Mesendoderm (in vitro differentiated cells): Measurements from ENCODE around the gene SORCS2.

ENCODE experiments used
- DNase-seq: peaks from one replicate; pipeline ENCODE4 v3.0.0; 2013
- H2AK5ac ChIP-seq: 2 replicates; pipeline ENCODE4 v1.6.1; 2013; ENCODE audit warnings: low read length, inconsistent platforms
- H2BK120ac ChIP-seq: 2 replicates; pipeline ENCODE4 v1.6.1; 2013; ENCODE audit warnings: low read depth, mild to moderate bottlenecking, low read length, moderate library complexity, mixed read lengths
- H2BK15ac ChIP-seq: replicated peaks from 2 replicates; pipeline ENCODE4 v1.6.1; 2013; ENCODE audit warnings: low read depth, mild to moderate bottlenecking, moderate library complexity
- H2BK5ac ChIP-seq: 2 replicates; pipeline ENCODE4 v1.6.1; 2013; ENCODE audit warnings: low read length, inconsistent platforms
- H3K18ac ChIP-seq: 2 replicates; pipeline ENCODE4 v1.6.1; 2013; ENCODE audit warnings: mild to moderate bottlenecking, low read length, mixed read lengths
- H3K23ac ChIP-seq: one replicate; pipeline ENCODE4 v1.6.1; 2013; ENCODE audit warnings: low read length
- H3K27ac ChIP-seq: 2 replicates; pipeline ENCODE4 v1.5.1; 2013; ENCODE audit warnings: low read depth, mild to moderate bottlenecking, inconsistent platforms, low read length, moderate library complexity
- H3K27me3 ChIP-seq: 2 replicates; pipeline ENCODE4 v1.6.1; 2013; ENCODE audit warnings: low read length, control low read depth, mild to moderate bottlenecking, inconsistent platforms; ENCODE audit not compliant: insufficient read depth, poor library complexity
- H3K36me3 ChIP-seq: 2 replicates; pipeline ENCODE4 v1.6.1; 2013; ENCODE audit warnings: low read length, inconsistent platforms; ENCODE audit not compliant: control insufficient read depth, insufficient read depth
- H3K4ac ChIP-seq: one replicate; pipeline ENCODE4 v1.6.1; 2013; ENCODE audit warnings: low read depth, mild to moderate bottlenecking, low read length, moderate library complexity
- H3K4me1 ChIP-seq: 2 replicates; pipeline ENCODE4 v1.6.1; 2013; ENCODE audit warnings: low read depth, low read length, inconsistent platforms; ENCODE audit not compliant: control insufficient read depth
- H3K4me2 ChIP-seq: 2 replicates; pipeline ENCODE4 v1.6.1; 2013; ENCODE audit warnings: low read length
- H3K4me3 ChIP-seq: 2 replicates; pipeline ENCODE4 v1.5.1; 2013; ENCODE audit warnings: mild to moderate bottlenecking, low read length
- H3K56ac ChIP-seq: one replicate; pipeline ENCODE4 v1.6.1; 2013; ENCODE audit warnings: low read length
- H3K79me1 ChIP-seq: 2 replicates; pipeline ENCODE4 v1.6.1; 2013; ENCODE audit warnings: low read length, inconsistent platforms
- H3K79me2 ChIP-seq: 2 replicates; pipeline ENCODE4 v1.6.1; 2013; ENCODE audit warnings: mild to moderate bottlenecking, low read length; ENCODE audit not compliant: control insufficient read depth, insufficient read depth
- H3K9ac ChIP-seq: 2 replicates; pipeline ENCODE4 v1.6.1; 2013; ENCODE audit warnings: low read length, inconsistent platforms
- H4K5ac ChIP-seq: one replicate; pipeline ENCODE4 v1.6.1; 2013; ENCODE audit warnings: low read length
- H4K8ac ChIP-seq: one replicate; pipeline ENCODE4 v1.6.1; 2013; ENCODE audit warnings: low read depth, mild to moderate bottlenecking, control low read depth, low read length, moderate library complexity
- WGBS: extraction: QIAGEN DNeasy Blood & Tissue Kit; methylation state at CpG from one replicate; pipeline ENCODE4 v1.1.7; 2013; ENCODE audit warnings: low lambda C conversion rate, missing lambda C conversion rate; ENCODE audit not compliant: insufficient coverage; ENCODE audit errors: extremely low coverage; 5-methylcytosine and 5-hydroxymethylcytosine counted together

Gene SORCS2

GRCh38 chr4:7529368-7530080 is 337.2 kb downstream of the SORCS2 start:
- Histone ChIP-seq H2AK5ac (no peak overlapping the region), H3K79me2 (no peaks in the 10 kb centered on the region), H3K18ac (peak overlapping the region; percentile 2), H3K4me3 (no peak overlapping the region), H3K27me3 (no peaks in the 10 kb centered on the region), H2BK120ac (no peak overlapping the region), H3K79me1 (no peaks in the 10 kb centered on the region), H3K4me2 (no peak overlapping the region), H3K4ac (no peak overlapping the region), H2BK15ac (no peak overlapping the region), H3K27ac (peak overlapping the region; percentile 13), H4K5ac (no peak overlapping the region), H3K23ac (no peak overlapping the region), H2BK5ac (no peak overlapping the region), H3K36me3 (no peaks in the 10 kb centered on the region), H3K56ac (peak overlapping the region; percentile 36), H3K9ac (no peak overlapping the region), H4K8ac (no peak overlapping the region), H3K4me1 (peaks cover 7% of the 10 kb centered on the region)
- peak; percentile 86 for DNase-seq
- WGBS = no CpG with 5 or more reads among the region's 12 CpGs

- Histone ChIP-seq H4K5ac (no peak overlapping the region), H3K4me1 (peaks cover 7% of the 10 kb centered on the region), H3K27me3 (no peaks in the 10 kb centered on the region), H3K23ac (no peak overlapping the region), H3K27ac (peak overlapping the region; percentile 13), H2BK5ac (no peak overlapping the region), H2AK5ac (no peak overlapping the region), H3K36me3 (no peaks in the 10 kb centered on the region), H2BK120ac (no peak overlapping the region), H2BK15ac (no peak overlapping the region), H4K8ac (no peak overlapping the region), H3K4ac (no peak overlapping the region), H3K18ac (no peak overlapping the region), H3K4me2 (no peak overlapping the region), H3K79me1 (no peaks in the 10 kb centered on the region), H3K56ac (peak overlapping the region; percentile 57), H3K4me3 (no peak overlapping the region), H3K79me2 (no peaks in the 10 kb centered on the region), H3K9ac (no peak overlapping the region)
- WGBS = no CpG with 5 or more reads among the region's 7 CpGs
- peak; percentile 66 for DNase-seq
These were observed 337.7 kb downstream of the SORCS2 start for GRCh38 chr4:7530082-7530481.

- no peak overlapping the region for H2BK120ac ChIP-seq
- no peak for DNase-seq
- H2BK5ac ChIP-seq = no peak overlapping the region
- H3K36me3 ChIP-seq = no peaks in the 10 kb centered on the region
- no peak overlapping the region for H3K27ac ChIP-seq
- no peak overlapping the region for H3K4me3 ChIP-seq
- no peaks in the 10 kb centered on the region for H3K27me3 ChIP-seq
- H3K56ac ChIP-seq = peak overlapping the region; percentile 25
- no peak overlapping the region for H3K4ac ChIP-seq
- no peak overlapping the region for H4K5ac ChIP-seq
- H2BK15ac ChIP-seq = no peak overlapping the region
- H3K4me2 ChIP-seq = no peak overlapping the region
- H3K79me1 ChIP-seq = no peaks in the 10 kb centered on the region
- no peak overlapping the region for H2AK5ac ChIP-seq
- no peaks in the 10 kb centered on the region for H3K79me2 ChIP-seq
- H4K8ac ChIP-seq = no peak overlapping the region
- peaks cover 7% of the 10 kb centered on the region for H3K4me1 ChIP-seq
- WGBS = no CpG with 5 or more reads among the region's 17 CpGs
- no peak overlapping the region for H3K9ac ChIP-seq
- no peak overlapping the region for H3K23ac ChIP-seq
- H3K18ac ChIP-seq = no peak overlapping the region
These were observed 338.7 kb downstream of the SORCS2 start for GRCh38 chr4:7530932-7531639.

GRCh38 chr4:7531640-7531994 is 339.3 kb downstream of the SORCS2 start:
- Histone ChIP-seq H3K27me3 (no peaks in the 10 kb centered on the region), H4K5ac (no peak overlapping the region), H2BK5ac (no peak overlapping the region), H3K9ac (peak overlapping the region; percentile 37), H3K79me2 (no peaks in the 10 kb centered on the region), H2BK120ac (no peak overlapping the region), H3K56ac (peak overlapping the region; percentile 25), H3K27ac (no peak overlapping the region), H3K18ac (no peak overlapping the region), H3K4me2 (no peak overlapping the region), H4K8ac (no peak overlapping the region), H3K23ac (no peak overlapping the region), H3K79me1 (no peaks in the 10 kb centered on the region), H2BK15ac (no peak overlapping the region), H3K4ac (no peak overlapping the region), H3K4me3 (no peak overlapping the region), H3K36me3 (no peaks in the 10 kb centered on the region), H3K4me1 (peaks cover 7% of the 10 kb centered on the region), H2AK5ac (no peak overlapping the region)
- peak; percentile 68 for DNase-seq
- no CpG with 5 or more reads among the region's 8 CpGs for WGBS

DNA sequence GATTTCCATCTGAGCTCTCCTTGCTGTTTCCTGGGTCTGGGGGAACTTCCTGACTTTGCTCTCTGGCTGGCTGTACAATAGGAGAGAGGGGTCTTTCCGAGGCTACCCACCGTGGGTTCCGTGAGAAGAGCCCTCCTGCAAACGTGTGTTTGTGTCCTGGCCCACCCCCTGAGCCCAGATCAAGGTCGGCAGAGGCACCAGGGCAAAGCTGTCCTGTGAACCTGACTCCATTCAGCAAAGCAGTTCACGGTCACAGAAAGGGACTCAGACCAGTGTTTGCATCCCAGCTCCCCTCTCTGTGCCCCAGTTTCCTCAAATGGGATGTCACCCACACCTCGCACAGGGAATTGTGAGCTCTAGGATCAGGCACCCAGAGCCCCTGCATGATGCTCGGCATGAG is 339.7 kb downstream of the SORCS2 start:
- H3K36me3 ChIP-seq = no peaks in the 10 kb centered on the region
- H3K9ac ChIP-seq = peak overlapping the region; percentile 37
- H3K18ac ChIP-seq = no peak overlapping the region
- no peak overlapping the region for H2BK5ac ChIP-seq
- H3K79me1 ChIP-seq = no peaks in the 10 kb centered on the region
- peaks cover 7% of the 10 kb centered on the region for H3K4me1 ChIP-seq
- no peak overlapping the region for H3K4me2 ChIP-seq
- H3K27ac ChIP-seq = no peak overlapping the region
- H3K4ac ChIP-seq = no peak overlapping the region
- DNase-seq = no peak
- no CpG with 5 or more reads among the region's 8 CpGs for WGBS
- no peak overlapping the region for H2BK15ac ChIP-seq
- H3K23ac ChIP-seq = no peak overlapping the region
- H2AK5ac ChIP-seq = no peak overlapping the region
- no peak overlapping the region for H3K56ac ChIP-seq
- H3K4me3 ChIP-seq = no peak overlapping the region
- H3K27me3 ChIP-seq = no peaks in the 10 kb centered on the region
- H4K5ac ChIP-seq = no peak overlapping the region
- no peak overlapping the region for H4K8ac ChIP-seq
- no peak overlapping the region for H2BK120ac ChIP-seq
- H3K79me2 ChIP-seq = no peaks in the 10 kb centered on the region
